A549 treated with Hydrocortisone at 1 μM for 4 hours (cell line): Measurements from ENCODE around the gene PPP1R18. TPM values are rescaled to one million over a fixed set of nuclear protein-coding genes. Genes with fewer than 3 reads are reported as not detected.

Experiments
- total RNA-seq: library from RNA; stranded (reverse); fragments of 200-300 nt; extraction: Qiagen RNA extraction; gene quantifications from 5 replicates; pipeline ENCODE4 v1.2.3, GENCODE V29; 2022

The PPP1R18 gene
- 40.7 to 45.7 TPM (median 42.2 TPM) in 5 replicates for total RNA-seq

GRCh38 chr6:30686009-30686907 is at the start of gene PPP1R18:
Gene PPP1R18, minus strand, starts transcription at chr6:30686645. Its CDS starts 627 bp downstream, at chr6:30686018.

GRCh38 chr6:30719791-30720737 is 33.6 kb upstream of the PPP1R18 start, which contains the start of gene TUBB:
Gene TUBB, plus strand, starts transcription at chr6:30720352. Its CDS starts 155 bp downstream, at chr6:30720507.

GRCh38 chr6:30717129-30717844 is 30.8 kb upstream of the PPP1R18 start, which contains the start of gene MDC1:
Gene MDC1, minus strand, starts transcription at chr6:30717281. Its CDS starts 2,106 bp downstream, at chr6:30715175.

GRCh38 chr6:30690403-30691207 is 4.2 kb upstream of the PPP1R18 start, which contains the start of gene NRM:
Gene NRM, minus strand, starts transcription at chr6:30690984. Its CDS starts 10 bp downstream, at chr6:30690974.

GRCh38 chr6:30672445-30673253 is 13.8 kb downstream of the PPP1R18 start, which contains the start of gene DHX16:
Gene DHX16, minus strand, starts transcription at chr6:30673006. Its CDS starts 165 bp downstream, at chr6:30672841.

GRCh38 chr6:30646450-30647241 is 39.8 kb downstream of the PPP1R18 start, which contains the start of gene C6orf136:
Gene C6orf136, plus strand, starts transcription at chr6:30647133. Its CDS starts 99 bp downstream, at chr6:30647232.

GRCh38 chr6:30626484-30627366 is 59.7 kb downstream of the PPP1R18 start, which contains the start of gene ATAT1:
Gene ATAT1, plus strand, starts transcription at chr6:30626874.

Other genes starting within 250 kb of the PPP1R18 start
- gene HLA-E, start 197.1 kb downstream of the PPP1R18 start, total RNA-seq = 56.6 to 65.3 TPM (median 57.4 TPM) in 5 replicates
- gene GNL1, start 130.2 kb downstream of the PPP1R18 start, total RNA-seq = 26.6 to 34.8 TPM (median 32.4 TPM) in 5 replicates
- 15.2 to 17.2 TPM (median 16.4 TPM) in 5 replicates for gene PRR3, start 129.3 kb downstream of the PPP1R18 start, total RNA-seq
- 45.1 to 64.6 TPM (median 49.2 TPM) in 5 replicates for gene ABCF1, start 115.2 kb downstream of the PPP1R18 start, total RNA-seq
- 30.0 to 47.5 TPM (median 32.7 TPM) in 5 replicates for gene PPP1R10, start 69.4 kb downstream of the PPP1R18 start, total RNA-seq
- gene MRPS18B, start 68.8 kb downstream of the PPP1R18 start, total RNA-seq = 70.3 to 111 TPM (median 75.3 TPM) in 5 replicates
- gene ATAT1, start 59.8 kb downstream of the PPP1R18 start, total RNA-seq = 4.8 to 6.8 TPM (median 5.9 TPM) in 5 replicates
- gene C6orf136, start 39.5 kb downstream of the PPP1R18 start, total RNA-seq = 12.2 to 14.6 TPM (median 13.7 TPM) in 5 replicates
- gene DHX16, start 13.6 kb downstream of the PPP1R18 start, total RNA-seq = 25.6 to 29.8 TPM (median 27.5 TPM) in 5 replicates
- 19.5 to 26.7 TPM (median 25.9 TPM) in 5 replicates for gene NRM, start 4.3 kb upstream of the PPP1R18 start, total RNA-seq
- 14.7 to 20.9 TPM (median 17.4 TPM) in 5 replicates for gene MDC1, start 30.6 kb upstream of the PPP1R18 start, total RNA-seq
- 855 to 944 TPM (median 897 TPM) in 5 replicates for gene TUBB, start 33.7 kb upstream of the PPP1R18 start, total RNA-seq
- 86.1 to 92.0 TPM (median 89.9 TPM) in 5 replicates for gene FLOT1, start 56.0 kb upstream of the PPP1R18 start, total RNA-seq
- gene IER3, start 57.9 kb upstream of the PPP1R18 start, total RNA-seq = 46.5 to 68.8 TPM (median 60.6 TPM) in 5 replicates
- 54.3 to 66.8 TPM (median 63.6 TPM) in 5 replicates for gene DDR1, start 197.9 kb upstream of the PPP1R18 start, total RNA-seq
- 17.1 to 32.8 TPM (median 18.2 TPM) in 5 replicates for gene GTF2H4, start 221.6 kb upstream of the PPP1R18 start, total RNA-seq
- 13.5 to 16.5 TPM (median 14.8 TPM) in 5 replicates for gene VARS2, start 227.6 kb upstream of the PPP1R18 start, total RNA-seq
- not detected in 5 replicates for gene SFTA2, start 245.5 kb upstream of the PPP1R18 start, total RNA-seq